ENCODE measurements around the gene CES1.
"Not testable (repeated sequence)": the region's sequence is repeated elsewhere in the genome, so short reads cannot be mapped to it uniquely, and the experiment has no call there.

The CES1 gene

DNA sequence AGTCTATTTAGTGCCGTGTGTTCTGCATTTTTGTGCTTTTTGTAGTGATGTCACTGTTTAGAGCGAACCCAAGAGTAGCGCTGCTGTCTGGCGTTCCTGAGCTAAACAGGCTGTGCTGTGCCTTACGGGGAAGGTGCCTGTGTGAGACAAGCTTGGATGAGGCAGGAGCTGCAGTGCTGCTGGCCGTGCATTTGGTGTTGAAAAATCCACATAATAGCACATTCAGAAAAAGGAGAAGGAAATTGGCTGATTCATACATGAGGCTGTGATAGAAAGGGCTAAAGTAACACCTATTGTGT lies 50.2 kb downstream of the CES1 start:
- DNase-seq: not testable (repeated sequence)

DNA sequence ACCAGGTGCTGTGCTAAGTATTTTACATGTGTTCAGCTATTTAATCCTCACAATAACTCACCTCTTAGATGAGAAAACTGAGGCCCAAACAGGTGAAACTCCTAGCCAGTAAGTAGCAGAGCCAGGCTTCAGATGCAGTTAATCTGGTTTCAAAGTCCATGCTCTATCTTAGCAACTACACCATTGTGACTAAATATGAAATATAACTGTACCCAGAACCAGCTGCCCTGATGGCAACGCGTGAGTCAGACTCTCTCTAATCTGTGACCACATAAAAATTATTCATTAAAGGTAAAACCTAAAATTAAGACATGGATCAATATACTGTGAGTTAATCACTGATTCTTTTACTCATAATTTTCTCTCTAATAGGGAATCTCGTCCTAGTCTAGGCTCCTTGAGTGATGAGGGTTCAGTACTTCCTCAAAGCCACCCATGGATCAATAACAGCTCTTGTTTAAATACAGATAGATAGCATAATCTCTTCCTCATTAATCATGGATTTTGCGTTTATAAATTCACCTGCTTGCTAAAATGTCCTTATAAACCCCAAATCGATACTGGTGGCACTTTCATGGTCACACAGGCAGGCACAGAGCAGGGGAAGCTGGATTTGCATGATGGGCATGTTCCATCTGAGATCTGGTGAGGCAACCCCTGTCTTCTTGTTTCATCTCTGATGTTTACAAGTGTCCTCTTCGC lies 50.7 kb downstream of the CES1 start:
- DNase-seq: not testable (repeated sequence)

DNA sequence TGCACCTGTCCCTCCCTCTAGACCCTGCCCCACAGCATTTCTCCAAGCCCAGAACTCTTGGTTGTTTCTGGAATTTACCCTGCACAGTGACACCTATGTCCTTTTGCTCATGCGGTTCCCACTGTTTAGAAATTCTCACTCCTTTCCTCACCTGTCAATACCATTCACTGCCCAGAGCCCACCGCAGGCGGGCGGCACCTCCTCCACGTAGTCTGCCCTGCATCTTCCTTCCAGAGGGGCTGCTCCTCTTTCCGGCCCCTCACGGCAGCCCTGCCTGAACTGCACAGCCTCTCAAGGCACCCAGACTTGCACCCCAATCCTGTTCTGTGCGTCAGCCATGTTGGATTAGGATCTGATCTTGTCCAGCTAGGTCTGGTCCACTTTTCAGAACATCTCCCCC lies 51.4 kb downstream of the CES1 start:
- DNase-seq: not testable (repeated sequence)

DNA sequence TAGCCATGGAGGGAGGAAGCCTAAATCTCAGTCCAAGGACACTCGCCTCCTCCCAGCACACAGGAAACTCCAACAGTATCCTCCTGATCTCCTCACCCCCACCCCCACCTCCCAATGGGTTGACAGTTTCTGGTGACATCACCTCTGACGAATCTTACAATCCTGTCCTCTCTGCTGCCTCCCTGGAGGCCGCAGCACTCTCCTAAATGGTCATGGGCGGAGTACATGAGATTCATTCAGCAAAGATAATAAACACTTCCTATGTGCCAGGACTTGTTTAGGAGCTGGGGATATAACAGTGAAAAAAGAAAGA lies 52.8 kb downstream of the CES1 start:
- not testable (repeated sequence) for DNase-seq

DNA sequence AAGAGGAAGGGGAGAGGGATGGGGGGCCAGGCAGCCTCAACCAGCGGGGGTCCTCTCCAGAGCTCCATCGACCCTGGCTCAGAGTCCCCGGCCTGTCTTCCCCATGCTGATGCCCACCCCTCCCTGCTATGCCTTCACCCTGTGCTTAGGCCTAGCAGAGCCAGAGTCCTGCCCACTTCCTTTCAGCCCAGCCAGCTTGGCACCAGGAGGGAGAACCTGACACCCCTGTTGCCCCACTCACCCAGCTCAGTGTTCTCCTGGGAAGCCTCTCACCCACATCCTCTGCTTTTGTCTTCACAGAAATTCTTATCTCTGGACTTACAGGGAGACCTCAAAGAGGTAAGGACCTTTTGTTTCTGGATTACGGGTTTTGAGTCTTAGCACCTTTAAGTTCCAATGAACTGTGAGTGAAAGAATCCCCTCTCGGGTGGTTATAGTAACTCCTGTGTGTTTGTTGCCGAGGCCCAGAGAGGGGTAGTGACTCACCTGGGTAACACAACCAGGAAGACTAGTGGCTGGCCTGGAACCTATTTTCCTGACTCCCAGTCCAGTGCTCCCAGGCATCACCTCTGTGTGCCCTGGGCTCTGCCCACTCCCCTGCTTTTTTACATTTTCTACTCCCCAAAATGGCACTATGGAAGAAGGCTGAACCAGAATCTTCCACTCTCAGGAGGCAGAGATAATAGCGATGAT lies 53.3 kb downstream of the CES1 start:
- no peak for DNase-seq

DNA sequence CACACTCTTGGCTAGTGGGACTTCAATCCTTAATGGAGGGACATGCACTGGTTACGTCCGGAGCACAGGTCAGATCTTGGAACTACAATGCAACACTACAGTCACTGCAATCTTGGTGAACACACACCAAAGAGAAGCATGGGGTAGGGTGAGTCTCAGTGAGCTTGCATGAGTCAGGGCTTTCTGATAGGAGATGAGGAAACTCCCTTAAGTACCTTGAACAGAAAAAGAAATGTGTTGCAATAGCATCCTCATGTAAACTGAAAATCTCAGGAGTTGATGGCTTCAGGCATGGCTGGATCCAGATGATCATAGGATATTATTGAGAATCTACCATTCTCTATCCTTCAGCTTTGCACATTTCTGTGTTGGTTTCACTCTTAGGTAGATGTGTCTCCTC lies 54.1 kb downstream of the CES1 start:
- DNase-seq: no peak

DNA sequence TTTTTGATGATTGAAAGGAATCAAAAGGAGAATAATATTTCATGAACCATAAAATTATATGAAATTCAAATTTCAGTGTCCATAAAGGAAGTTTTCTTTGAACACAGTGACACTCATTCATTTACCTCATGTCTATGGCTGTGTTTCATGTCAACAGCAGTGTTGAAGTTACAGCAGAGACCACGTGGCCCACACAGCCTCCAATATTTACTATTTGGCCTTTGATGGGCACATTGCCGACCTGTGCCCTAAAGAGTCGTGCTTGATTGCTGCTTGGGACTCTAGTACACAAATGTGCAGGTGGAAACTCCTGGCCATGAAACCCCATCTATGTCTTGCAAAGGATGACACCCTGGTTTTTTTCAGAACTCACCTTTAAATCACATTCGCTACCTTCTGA lies 57.0 kb downstream of the CES1 start:
- DNase-seq: no peak

DNA sequence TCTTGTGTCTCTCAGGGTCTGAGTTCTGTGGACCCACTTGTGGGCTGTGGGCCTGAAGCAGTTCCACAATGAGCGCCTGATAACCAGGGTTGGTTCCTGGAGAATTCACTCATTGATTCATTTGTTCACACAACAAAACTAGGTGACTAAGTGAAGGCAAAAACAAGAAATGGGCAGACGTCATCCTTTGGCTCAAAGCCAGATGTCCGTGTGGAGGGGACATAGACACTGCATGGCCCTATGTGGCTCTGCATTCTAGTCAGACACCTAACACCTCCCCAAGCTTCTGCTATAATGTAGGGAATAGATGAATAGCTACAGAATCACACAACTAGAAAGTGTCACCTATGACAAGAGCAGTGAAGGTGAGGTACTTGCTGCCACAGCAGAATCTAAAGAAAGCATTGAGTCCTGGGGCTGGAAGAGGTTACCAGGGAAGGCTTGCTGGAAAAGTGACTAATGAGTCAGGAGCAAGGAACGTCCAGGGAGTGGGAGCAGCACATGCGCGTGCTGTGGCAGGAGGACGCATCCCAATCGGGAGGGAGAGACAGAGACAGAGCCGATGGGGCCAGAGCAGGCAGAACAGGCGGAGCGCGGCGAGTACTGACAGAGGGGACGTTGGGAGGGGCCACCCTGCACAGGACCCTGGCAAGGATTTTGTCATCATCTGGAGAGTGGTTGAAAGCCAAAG lies 58.9 kb downstream of the CES1 start:
- no peak for DNase-seq

DNA sequence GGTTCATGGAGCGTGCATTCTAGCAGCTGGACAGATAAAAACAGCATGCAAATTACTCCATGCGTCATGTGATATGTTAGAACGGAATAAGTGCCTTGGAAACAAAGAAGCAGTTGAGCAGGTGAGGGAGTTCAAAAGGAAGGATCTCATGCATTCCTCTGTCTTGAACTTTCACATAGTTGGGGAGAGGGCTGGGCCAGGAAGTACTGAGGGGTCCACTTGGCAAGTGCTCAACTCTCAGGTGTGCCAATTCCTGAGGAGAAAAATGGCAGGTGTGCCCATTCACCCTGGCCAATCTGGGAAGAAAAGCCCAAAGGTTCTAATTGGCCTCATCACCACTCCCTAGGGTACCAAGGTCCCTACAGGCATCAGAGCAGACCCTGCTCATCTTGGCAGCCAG lies 67.7 kb downstream of the CES1 start:
- DNase-seq: no peak

DNA sequence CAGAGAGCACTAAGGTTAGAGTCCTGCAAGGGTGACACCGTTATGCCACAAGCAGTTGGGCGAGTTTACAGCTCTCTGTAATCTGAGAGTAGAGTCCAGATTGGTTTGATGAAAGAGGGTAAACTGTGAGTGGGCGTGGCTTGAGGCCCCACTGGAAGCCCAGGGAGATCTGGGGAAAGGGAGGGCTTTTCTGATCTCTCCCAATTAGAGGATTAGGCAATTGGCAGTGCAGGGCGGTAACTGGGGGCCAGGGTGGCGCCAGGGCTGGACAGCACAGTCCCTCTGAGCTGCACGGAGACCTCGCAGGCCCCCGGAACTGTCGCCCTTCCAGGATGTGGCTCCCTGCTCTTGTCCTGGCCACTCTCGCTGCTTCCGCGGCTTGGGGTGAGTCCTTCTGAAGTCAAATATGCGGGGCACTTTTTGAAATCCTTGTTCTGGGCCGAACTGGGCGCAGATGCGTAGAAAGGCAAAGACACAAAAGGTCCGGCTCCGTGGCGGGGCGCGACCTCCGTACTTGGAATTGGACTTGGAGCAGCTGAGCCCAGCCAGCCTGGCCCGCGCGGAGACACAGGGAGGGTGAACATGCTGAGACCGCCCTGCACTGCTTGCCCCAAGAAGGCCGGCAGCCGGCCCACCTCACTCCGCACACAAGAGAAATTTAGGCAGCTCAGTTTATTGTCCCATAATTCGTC lies 72.4 kb downstream of the CES1 start:
- DNase-seq: no peak

DNA sequence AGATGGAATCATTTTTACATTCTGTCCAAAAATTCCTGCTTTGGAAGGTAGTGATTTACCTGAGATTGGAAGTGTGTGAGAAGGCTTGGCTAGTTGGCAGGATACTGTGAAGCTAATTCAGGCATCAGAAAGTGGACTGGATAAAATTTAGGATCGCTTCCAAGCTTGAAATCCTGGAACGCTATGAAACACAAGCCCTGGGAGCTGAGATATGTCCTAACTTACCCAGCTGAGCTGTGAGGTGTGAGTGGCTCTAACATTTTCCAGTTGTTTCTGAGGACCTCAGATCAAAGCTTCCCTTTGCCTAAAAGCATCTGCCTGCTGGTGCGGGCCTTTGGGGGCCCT lies 73.0 kb downstream of the CES1 start:
- not testable (repeated sequence) for DNase-seq

DNA sequence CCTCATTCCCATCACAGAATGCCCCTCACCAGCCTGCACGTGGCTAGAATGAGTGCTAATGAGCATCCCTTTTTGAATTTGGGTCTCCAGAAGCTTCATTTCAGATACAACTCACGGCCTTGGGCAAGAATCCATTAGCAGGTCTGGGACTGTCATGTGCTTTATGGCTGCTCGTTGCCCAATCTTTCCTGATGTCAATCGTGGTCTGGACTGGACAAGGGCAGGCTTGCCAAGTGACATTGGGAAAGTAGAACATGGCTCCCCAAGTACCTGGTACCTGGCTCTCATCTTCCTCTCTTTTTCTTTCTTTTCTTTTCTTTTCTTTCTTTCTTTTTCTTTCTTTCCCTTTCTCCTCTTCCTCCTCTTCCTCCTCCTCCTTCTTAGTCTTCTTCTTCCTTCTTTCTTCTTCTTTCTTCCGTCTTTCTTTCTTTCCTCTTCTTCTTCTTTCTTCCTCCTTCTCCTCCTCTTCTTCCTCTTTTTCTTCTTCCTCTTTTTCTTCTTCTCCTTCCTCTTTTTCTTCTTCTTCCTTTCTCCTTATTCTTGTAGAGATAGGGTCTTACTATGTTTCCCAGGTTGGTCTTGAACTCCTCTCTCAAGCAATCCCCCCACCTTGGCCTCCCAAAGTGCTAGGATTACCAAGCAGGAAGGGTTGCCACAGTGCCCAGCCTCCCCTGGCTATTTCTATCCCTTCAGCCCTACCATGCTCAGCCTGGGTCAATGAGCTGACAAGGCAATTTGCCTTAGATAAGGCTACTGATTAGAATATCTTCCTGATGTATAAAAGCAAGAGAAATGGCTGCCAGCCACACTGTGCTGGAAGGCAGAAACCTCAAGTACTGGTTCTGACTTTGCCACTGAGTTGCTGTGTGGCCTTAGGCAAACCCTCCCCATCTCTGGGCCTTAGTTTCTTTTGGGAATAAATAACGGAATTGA lies 75.0 kb downstream of the CES1 start:
- not testable (repeated sequence) for DNase-seq

DNA sequence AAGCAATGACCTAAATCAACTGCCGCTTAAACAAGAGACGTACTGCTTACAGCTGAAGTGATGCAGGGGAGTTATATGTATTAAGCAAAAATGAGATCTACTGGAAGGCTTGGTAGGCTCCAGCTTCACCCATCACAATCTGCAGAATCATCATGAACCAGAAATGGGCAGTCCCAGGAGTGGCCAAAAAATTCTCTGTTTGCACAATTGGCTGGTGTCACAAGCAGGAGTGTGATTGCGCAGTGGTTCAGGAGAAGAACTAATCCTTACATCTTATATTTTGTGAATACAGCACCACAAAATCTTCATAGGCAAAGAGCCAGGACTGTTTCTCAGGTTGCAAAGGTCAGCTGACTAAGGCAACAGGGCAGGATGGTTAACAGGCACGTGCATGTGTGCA lies 75.9 kb downstream of the CES1 start:
- no peak for DNase-seq

DNA sequence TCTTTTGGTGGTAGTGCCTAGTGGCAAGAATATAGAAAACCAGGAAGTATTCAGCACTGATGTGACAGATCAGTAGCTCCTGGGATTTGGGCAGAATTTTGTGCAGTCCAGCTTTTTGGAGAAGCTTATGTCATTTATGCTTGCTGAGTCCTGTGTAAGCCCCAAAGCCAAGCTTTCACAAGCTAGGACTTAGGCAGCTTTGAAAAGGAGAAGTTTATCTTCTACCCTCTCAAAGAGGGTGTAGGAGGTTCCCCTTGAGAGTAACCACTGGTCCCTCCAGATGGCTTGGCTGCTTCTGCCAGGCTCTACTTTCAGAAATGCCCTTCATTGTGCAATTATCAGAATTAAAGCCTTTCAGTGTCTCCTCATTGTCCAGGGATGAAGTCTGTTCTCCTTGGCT lies 78.8 kb downstream of the CES1 start:
- DNase-seq: no peak

DNA sequence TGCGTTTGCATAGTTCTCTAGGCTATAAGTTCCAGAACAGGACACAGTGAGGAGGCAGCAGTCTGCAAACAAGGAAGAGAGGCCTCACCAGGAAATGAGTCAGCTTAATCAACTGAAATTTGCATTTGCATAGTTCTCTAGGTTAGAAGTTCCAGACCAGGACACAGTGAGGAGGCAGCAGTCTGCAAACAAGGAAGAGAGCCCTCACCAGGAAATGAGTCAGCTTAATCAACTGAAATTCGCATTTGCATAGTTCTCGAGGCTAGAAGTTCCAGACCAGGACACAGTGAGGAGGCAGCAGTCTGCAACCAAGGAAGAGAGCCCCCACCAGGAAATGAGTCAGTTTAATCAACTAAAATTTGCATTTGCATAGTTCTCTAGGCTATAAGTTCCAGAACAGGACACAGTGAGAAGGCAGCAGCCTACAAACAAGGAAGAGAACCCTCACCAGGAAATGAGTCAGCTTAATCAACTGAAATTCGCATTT lies 79.7 kb downstream of the CES1 start:
- not testable (repeated sequence) for DNase-seq
